ENCODE results near the gene KCNT1.
A peak's percentile ranks its signal among the peaks of the same experiment; 100 is the strongest.

The KCNT1 gene

GRCh38 chr9:135802876-135803419, 101.0 kb downstream of the KCNT1 start:
- DNase-seq, result no peak

GRCh38 chr9:135803441-135803840, 101.5 kb downstream of the KCNT1 start:
- peak in 1 of 5 donors; percentile 6 for DNase-seq

DNA sequence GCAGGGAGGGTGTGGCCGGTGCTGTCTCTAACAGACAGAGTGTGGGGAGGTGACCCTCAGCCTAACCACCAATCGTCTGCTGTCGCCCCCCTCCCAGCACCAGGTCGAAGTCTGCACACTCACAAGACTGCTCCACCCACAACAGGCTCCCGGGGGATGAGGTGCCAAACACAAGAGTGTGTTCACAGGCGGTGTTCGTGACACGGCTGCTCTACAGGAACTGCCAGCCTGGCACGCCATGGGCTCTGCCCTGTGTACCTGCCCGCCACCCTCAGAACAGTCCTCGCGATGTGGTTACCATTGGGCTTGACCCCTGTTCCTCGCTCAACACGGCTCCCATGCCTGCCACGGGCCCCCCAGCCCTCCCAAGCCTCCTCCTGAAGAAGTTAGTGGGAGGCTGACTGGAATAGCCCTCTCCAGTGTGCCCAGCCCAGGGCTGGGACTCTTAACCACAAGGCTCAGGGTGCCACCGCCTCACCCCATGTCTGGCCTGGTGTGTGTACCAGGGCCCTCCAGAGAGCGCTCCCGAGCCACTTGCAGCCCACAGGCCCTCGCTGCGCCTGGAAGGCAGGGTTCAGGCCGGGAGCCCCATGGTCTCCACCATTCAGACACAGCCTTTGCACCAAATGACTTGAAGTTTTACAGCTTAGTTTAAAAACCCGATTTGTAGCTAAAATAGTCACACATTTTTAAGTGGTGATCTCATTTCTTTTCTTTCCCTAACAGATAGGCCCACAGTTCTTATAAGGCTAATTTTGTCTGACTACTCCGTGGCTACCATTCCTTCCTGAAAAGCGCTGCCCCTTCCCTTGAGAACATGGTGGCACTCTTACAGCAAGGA, 102.8 kb downstream of the KCNT1 start:
- DNase-seq, result no peak

DNA sequence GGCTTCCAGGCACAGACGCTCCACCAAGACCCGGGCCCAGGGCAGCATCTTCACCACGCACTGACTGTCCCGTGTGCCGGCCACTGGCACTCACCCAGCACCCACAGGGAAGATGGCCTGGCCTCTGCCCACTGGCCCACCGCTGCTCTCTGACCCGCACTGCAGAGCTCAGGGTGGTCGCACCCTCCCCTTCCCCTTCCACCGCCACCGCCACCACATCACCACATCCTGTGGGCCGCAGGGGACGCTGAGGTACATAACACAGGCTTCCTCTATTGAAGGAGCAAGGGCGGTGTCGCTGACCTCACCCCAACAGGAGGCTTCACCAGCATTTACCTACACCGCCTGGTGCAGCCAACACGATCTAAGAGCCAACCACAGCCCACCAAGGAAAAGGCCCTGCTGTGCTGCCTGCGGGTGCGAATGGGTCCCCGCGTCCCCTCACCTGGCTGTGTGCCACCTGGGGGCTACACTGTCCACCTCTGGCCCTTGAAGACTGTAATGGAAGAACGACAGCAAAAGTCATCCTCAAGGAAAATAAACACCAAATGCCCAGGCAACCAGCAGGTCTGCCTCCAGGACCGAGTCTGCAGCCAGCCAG, 103.5 kb downstream of the KCNT1 start:
- DNase-seq, result peak in 1 of 5 donors; percentile 7

GRCh38 chr9:135809166-135809565, 107.2 kb downstream of the KCNT1 start:
- no peak for DNase-seq

DNA sequence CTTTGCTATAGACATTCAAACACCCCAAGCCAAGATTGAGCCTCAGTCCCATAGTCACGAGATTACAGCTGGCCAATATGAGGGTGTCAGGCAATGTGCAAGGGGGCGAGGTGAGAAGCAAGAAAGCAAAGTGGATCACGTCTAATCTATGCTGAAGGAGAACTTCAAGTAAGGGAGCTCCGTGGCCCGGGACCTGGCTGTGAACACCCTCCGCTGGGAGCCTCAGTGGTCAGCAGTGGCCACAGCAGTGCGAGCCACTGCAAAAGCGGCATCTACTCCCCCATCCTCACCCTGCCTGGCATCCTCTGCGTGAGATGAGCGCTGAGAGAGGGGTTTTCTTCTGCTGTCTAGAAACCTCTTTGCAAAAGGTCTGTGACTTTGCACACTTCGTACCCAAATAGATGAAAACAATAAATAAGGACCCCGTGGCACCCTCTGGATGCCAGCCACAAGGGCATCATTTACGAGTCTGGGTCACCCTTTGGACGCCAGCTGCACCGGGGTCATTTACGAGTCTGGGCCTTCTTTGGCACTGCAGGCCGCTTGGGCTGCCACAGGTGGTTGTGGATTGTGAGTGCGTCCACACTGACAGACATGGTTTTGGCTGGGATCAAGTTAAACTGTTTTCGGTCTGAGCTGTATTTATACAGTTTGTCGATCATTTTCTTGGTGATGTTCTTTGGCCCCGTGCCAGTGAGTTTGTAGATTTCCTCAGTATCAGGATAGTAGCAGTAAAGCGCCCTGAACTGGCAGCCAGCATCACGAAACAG, 109.0 kb downstream of the KCNT1 start:
- DNase-seq, result no peak

DNA sequence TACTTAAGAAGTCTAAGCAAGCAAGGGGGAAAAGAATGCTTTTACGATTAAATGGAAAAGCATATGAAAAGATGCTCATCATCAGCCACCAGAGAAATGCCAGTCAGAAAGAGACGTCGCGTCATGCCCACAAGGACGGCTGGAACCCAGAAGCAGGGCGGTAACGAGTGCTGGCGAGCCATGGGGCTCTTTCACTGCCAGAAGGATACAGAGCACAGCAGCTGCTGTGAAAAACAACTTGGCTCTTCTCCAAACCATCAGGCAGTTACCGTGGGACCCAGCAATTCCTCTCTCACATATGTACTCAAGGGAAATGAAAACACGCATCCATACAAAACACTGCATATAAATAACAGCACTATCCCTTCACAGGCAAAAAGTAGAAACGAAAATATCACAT, 109.8 kb downstream of the KCNT1 start:
- DNase-seq, result no peak

DNA sequence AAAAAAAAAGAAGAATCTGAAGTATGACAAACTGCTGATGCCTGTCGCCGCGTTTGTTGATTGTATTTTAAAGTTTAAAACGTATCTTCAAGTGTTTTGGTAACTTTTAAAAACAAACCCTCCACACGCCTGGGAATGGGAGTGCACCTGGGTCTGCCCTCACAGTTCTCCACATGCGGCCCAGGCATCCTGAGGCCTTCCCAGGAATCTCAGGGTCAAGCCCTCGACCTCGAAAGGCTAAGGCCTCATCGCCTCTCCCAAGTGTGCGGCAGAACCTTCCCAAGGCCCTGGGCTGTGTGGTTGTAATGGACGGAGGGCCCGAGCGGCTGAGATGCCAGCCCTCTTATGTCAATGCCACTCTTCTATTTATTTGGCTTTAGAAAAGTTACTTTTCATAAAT, 111.0 kb downstream of the KCNT1 start:
- no peak for DNase-seq

DNA sequence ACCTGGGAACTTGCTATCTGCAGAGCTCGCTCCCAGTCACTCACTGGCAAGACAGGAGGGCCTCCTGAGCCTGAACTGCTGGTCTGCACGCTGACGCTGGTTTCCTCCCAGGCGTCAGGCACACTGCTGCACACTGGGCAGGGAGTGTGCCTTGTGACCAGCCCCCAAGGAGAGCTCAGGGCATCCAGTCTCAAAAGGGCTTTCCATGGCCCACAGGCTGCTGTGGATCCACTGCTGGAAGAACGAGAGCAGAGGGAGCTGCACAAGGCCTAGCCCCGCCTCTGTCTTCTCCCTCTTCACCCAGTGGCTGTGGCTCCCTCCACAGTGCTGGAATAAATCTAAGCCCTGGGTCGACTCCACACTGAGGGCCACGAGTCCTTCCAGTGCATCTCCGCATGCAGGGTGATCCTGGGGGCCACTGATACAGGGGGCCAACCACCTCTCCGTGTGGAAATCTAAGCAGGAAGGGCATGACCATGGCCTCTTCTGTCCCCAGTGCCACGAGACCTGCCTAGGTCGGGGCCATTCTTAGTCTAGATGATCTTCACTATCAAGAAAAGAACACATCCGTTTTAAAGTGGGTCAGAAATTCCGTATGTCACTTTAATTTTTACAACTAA, 111.8 kb downstream of the KCNT1 start:
- DNase-seq, result no peak

GRCh38 chr9:135814421-135815095, 112.6 kb downstream of the KCNT1 start:
- no peak for DNase-seq

- DNase-seq, result no peak
Measured at GRCh38 chr9:135815413-135815812, 113.4 kb downstream of the KCNT1 start.

DNA sequence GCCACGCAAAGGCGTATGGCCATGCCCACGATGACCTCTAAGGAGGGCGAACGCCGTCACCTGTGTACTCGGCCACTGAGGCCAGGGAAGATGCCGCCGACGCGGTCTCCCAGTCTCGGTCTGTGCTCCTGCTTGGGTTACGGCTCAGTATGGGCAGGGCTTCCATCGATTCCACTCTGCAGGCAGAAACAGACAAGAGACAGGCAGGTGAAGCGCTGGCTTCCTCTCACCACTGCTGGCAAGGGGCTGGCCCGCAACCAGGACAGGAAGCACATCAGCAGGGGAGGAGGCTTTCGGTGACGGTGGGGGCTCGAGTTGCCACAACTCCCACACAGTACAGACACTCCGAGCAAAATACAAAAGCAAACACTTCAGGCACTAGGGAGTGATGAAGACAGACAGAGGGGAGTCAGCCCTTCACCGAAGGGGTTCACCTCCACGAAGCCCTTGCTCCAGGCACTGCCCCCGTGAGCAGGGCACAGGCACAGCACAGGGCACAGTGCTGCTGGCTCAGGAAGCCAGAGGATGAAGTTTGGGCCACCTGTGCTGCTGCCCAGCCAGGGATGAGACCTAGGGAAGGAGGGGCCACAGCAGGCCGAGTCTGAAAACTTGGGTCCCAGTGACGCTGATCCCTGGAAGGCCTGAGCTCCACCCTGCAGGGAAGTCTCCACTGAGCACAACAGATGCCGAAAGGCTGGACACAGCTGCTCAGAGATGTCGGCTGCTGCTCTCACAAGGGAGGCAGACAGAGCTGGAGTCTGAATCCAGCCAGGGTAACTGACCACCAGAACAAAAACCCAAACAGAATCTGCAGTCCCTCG, 114.1 kb downstream of the KCNT1 start:
- DNase-seq, result no peak

DNA sequence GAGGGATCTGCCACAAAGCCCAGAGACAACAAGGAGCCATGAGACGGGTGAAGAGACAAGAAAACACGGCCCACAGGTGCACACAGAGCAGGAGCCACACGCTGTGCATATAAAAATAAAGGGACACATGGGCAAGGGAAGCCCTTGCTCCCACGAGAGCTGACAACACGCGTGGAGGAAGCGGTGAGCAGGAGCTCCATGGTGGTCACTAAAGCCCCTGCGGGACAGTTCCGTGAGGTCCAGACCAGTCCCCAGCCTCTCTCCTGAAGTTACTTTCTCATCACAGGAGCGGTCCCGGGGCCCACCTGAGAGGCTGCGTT, 114.6 kb downstream of the KCNT1 start:
- DNase-seq, result no peak

DNA sequence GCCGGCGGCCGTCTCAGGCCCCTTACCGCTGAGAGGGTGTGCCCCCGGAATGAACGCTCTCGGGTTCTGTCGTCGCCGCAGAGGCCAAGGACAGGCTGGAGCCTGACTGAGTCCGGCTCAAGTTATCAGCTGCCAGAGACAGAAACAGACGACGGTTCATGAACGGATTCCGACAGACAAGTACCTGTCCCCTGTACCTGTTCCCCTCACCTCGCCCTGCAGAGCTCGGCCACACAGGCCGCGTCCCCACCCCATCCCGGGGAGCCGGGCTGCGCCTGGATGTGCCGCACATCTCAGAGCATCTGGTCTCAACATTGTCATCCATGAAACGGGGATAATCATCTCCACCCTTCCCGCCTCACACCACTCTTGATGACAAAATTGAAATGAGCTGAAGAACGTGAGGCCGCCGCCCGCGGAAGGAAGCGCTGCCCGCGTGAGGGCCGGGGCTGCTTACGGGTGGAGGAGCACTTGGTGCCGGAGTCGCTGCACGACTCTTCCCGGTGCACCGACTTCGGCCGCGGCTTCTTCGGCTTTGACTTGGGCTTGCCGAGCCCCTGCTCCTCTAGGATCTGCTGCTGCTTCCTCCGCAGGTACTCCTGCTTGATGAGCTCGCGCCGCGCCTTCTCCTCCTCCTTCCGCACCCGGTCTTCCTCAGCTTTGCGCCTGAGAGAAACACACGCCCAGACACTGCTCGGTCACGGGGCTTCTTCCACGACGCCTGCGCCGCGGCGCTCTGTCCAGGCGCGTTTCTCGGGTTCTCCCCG, 116.1 kb downstream of the KCNT1 start:
- DNase-seq, result no peak

GRCh38 chr9:135818718-135819475, 116.9 kb downstream of the KCNT1 start:
- DNase-seq, result no peak

- DNase-seq, result no peak
Measured at GRCh38 chr9:135819905-135820304, 117.9 kb downstream of the KCNT1 start.

DNA sequence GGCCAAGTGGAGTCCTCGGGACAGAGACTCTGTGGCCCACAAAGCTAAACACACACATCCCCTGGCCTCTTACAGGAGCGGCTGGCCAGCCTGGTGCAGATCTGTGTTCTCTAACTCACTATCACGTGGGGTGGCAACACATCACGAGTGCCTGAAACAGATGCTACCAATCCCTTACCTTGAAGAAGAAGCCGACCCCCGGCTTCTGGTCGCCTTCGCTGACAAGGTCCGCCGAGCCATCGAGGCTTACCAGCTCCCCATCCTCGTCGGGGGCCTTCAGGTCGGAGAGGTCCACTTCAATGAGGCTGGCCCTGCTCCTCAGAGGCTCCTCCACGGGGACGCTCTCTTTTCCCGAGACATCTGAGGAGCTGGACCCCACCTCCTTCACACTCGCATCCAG, 118.7 kb downstream of the KCNT1 start:
- DNase-seq, result no peak

- DNase-seq, result no peak
Measured at GRCh38 chr9:135821116-135821515, 119.1 kb downstream of the KCNT1 start.

GRCh38 chr9:135821733-135822373, 119.9 kb downstream of the KCNT1 start:
- no peak for DNase-seq

GRCh38 chr9:135822374-135822755, 120.4 kb downstream of the KCNT1 start:
- no peak for DNase-seq
